Fibroblast of upper back skin (primary cell): Measurements from ENCODE around the gene TRIM51G.
"Not testable (repeated sequence)": the region's sequence is repeated elsewhere in the genome, so short reads cannot be mapped to it uniquely, and the experiment has no call there.

ENCODE experiments used
- DNase-seq: peaks from one replicate; pipeline ENCODE4 v3.0.0-alpha.2; 2013

TRIM51G gene

GRCh38 chr11:48983785-48984184 lies at the start of gene TRIM51G:
TSS of gene TRIM51G (minus strand) at chr11:48983885. CDS start at chr11:48981695, 2,190 bp downstream.
- DNase-seq: not testable (repeated sequence)

DNA sequence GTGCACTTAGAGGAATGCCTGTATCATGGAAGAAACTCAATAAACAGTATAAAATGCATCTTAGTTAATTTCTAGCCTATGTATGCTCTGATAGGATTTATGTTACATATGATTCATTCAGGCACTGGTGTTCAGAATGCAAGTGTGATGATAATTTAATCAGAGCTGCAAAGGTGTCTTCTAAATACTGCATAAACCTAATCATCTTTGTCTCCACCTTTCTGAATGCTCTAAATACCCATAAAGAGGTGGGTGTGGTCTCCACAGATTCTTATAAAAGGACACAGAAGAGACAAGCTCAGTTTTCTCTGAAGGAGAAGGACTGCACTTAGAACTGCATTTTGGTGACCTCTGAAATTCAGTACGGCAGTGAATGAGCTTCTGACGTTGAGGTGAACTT lies 44.8 kb upstream of the TRIM51G start, which contains the start of gene TRIM49B:
TSS of gene TRIM49B (plus strand) at position 301 of the 400 bp plus-strand sequence. CDS start 2,777 bp downstream, outside the sequence.
- DNase-seq: not testable (repeated sequence)

GRCh38 chr11:48968592-48968991 lies 15.1 kb downstream of the TRIM51G start:
- not testable (repeated sequence) for DNase-seq

- DNase-seq: not testable (repeated sequence)
These were observed 28.2 kb downstream of the TRIM51G start for GRCh38 chr11:48955315-48956049.

- not testable (repeated sequence) for DNase-seq
These were observed 37.9 kb downstream of the TRIM51G start for GRCh38 chr11:48945796-48946195.
